Activated CD4-positive, alpha-beta T cell treated with anti-CD3 and anti-CD28 coated beads for 24 hours (primary cell): Measurements from ENCODE around the gene ST6GALNAC2.

ENCODE experiments used
- DNase-seq, 2 donors: peaks; one replicate each; pipeline ENCODE4 v3.0.0-alpha.2; 2020; ENCODE audit warnings: low read depth in 2 of 2

Gene ST6GALNAC2

DNA sequence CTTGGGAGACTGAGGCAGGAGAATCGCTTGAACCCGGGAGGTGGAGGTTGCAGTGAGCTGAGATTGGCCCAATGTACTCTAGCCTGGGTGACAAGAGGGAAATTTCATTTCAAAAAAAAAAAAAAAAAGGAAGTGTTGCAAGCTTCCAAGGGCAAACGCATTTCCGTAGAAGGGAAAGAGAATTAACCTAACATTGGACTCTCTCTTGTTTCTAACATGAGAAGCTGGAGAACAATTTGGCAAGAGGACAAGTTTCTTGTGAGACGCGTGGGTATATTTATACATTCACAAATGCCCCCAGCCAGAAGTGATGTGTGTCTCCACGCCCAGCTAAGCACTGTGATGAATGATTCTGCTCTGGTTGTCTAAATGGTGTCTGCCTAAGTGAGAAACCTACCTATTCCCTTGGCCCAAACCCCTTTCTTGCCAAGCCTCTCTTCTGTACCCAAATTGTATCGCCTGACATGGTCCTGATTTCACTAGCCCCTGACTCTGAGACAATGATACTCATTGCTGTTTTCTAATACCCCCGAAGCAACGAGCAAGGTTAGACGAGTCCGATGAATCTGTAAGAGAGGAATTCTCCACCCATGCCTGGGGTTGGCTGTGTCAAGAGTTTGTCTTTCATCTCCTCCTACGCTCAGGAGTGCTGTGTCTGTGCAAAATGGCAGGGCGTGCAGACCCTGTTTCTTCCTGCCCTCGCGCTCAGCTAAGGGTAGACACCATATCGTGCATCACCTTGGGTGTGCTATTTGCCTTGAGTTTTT lies 14.2 kb upstream of the ST6GALNAC2 start:
- DNase-seq = no peak

- no peak for DNase-seq
These were observed 12.4 kb upstream of the ST6GALNAC2 start for GRCh38 chr17:76598004-76598439.

- DNase-seq = no peak
These were observed 11.7 kb upstream of the ST6GALNAC2 start for GRCh38 chr17:76597156-76598003.

DNA sequence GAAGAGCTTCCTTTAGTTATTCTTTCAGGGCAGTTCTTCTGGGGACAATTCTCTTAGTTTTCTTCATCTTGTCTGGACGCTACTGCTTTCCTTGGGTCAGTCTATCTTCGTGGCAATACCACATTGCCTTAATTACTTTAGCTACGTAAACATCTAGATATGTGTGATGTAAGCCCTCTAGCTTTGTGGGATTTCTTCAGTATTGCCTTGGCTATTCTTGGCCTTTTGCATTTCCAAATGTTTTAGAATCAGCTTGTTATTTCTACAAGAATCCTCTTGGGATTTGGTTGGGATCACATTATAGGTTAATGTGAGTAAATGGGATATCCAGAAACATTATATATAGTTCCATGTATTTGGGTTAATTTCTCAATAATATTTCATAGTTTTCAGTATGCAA lies 9.0 kb upstream of the ST6GALNAC2 start:
- no peak for DNase-seq

GRCh38 chr17:76593959-76594358 lies 8.3 kb upstream of the ST6GALNAC2 start:
- no peak for DNase-seq

DNA sequence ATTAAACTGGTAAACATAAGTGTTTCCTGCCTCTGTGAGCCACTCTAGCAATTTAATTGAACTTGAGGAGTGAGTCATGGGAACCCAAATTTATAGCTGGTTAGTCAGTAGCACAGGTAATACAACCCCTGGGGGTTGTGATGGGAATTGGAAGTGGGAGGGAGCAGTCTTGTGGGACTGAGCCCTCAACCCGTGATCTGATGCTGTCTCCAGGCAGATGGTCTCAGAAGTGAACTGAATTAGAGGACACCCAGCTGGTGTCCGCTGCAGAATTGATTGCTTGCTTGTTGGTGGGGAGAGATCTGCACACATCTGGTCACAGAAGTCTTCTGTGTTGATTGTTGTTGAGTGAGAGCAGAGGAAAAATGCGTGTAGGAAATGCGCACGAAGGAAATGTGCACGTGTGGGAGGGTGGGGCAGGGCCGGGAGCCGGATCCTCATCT lies 7.7 kb upstream of the ST6GALNAC2 start:
- DNase-seq = no peak

DNA sequence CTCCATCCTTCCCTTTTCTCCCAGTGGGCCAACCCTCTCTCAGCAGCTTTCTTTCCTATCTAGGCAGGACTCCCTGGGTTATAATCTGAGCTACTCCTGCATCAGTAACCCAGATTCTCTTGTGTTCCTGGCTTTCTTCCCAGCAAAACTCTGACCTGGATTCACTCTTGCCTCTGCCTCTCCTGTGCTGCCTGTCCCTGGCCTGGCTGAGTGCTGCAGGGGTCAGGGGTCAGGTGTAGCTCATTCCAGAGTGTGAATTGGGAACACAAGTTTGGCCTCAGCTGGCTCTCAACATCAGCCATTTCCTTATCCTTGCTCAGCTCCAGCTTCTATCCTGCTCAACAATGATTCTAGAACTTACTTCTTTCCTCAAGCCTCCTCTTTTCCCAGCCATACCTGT lies 2.5 kb upstream of the ST6GALNAC2 start:
- no peak for DNase-seq

DNA sequence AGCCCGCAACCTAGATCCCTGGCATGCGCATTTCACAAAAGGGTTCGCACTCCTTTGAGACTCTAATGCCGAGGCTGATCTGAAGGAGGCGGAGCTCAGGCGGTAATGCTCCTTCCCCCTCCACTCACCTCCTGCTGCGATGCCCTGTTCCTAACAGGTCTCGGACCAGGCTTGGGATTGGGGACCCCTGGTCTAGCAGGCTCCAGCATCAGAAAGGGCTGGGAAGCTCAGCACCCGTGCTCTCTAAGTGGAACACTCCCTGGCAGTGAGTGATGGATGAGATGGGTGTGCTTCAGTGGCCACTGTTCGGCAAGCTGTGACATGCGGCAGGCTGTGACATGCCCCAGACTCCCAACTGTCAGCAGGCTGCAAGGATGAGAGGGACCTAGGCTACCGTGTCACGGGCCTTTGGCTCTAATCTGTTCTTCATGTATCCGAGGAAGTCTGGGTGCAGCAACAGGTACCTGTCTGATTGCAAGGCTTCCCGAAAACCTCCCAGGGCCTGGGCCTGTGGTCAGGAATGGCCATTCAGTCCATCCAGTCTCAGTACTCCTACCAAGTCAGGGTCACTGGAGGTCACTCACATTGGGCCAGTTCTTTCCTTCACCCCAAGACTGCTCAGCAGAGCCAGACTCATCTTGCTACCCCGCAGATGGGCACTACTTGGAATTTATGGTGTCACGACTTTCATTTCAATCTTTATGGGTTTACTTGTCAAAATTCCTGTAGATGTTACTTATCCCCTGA lies 1.3 kb upstream of the ST6GALNAC2 start:
- DNase-seq = no peak

- DNase-seq = no peak
These were observed 519 bp downstream of the ST6GALNAC2 start for GRCh38 chr17:76585033-76585648.

GRCh38 chr17:76584427-76585032 lies 1.1 kb downstream of the ST6GALNAC2 start:
- DNase-seq = no peak

- DNase-seq = no peak
These were observed 3.0 kb downstream of the ST6GALNAC2 start for GRCh38 chr17:76582660-76583059.

DNA sequence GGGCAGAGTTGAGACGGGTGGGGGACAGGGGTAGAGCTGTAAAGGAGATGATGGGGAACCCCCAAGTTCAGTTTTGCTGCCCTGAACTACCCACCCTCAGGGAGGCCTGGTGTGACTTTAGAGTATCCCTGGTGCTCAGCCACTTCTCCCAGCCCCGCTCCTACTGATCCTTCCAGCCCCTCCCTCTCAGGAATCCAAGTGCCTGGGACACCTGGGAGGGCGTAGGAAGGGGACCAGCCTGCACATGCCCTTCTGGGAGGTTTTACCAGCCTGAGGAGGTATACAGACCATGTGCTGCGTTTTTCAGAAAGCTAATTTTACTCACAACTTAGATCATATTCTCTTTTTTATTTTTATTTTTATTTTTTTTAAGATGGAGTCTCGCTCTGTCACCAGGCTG lies 4.1 kb downstream of the ST6GALNAC2 start:
- DNase-seq = no peak

DNA sequence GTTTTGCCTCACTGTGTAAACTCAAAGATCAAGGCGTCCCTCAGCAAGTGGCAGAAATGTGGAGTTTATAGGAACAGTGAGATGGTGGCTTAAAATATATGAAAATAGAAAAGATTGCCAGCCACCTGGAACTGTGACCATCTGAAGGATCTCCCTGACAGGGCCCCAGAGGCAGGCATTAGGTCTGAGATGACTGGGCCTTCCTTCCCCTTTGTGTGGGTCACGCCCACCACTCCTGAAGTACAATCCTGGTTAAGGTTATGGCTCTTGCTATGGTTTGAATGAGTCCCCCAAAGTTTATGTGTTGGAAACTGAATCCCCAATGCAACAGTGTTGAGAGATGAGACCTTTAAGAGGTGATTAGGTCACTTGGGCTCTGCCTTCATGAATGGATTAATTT lies 6.4 kb downstream of the ST6GALNAC2 start:
- no peak for DNase-seq

GRCh38 chr17:76578376-76578775 lies 7.3 kb downstream of the ST6GALNAC2 start:
- DNase-seq = no peak

GRCh38 chr17:76577876-76578275 lies 7.8 kb downstream of the ST6GALNAC2 start:
- no peak for DNase-seq

DNA sequence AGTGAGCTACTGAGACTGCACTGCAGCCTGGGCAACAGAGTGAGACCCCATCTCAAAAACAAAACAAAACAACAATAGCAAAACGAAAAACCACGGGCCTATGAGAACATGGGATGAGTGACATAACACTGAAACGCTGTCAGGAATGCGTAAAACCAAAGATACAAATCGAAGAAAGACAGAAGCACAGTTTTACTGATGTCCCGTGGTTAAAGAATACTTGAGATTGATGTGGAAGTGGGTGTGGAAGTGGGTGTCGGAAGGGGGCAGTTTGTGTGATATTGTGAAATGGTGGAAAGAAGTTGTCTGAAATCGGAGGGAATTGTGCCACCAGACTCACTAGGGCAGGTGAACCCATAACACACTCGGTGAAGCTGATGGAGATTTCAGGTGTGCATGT lies 9.5 kb downstream of the ST6GALNAC2 start:
- no peak for DNase-seq

DNA sequence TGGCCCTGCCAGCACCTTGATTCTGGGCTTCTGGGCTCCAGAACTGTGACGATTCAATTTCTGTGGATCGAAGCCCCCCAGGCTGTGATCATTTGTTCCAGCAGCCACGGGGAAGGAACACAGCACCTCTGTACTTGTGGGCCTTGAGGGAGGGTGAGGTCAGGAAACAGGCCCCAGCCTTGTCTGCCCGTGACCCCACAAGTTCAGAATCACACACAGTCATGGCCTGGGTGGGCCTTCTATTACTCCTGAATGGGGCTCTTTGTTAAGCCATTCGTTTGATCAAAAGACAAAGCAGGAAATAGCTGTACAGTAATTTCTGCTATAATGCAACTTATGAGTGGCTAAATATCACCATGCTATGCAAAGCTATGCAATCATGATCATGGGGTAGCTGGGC lies 10.1 kb downstream of the ST6GALNAC2 start:
- no peak for DNase-seq

DNA sequence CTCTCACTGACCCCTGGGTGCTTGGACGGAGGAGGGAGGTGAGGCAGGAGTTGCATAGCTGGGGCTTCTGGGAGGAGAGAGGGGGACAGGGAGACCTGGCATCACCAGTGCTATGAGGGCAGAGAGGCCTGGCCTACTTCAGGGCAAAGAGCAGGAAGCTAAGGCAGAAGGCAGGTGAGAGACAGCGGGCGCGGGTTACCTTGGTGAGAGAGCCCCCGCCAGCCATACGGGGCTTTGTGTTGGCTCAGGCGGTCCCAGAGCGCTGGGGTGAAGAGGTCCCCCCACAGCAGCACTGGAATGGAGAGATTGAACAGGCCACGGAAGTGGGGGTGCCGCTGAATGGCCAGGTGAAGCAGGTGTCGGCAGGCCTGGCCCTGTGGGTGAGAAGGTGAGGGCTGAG lies 11.5 kb downstream of the ST6GALNAC2 start:
- DNase-seq = no peak

DNA sequence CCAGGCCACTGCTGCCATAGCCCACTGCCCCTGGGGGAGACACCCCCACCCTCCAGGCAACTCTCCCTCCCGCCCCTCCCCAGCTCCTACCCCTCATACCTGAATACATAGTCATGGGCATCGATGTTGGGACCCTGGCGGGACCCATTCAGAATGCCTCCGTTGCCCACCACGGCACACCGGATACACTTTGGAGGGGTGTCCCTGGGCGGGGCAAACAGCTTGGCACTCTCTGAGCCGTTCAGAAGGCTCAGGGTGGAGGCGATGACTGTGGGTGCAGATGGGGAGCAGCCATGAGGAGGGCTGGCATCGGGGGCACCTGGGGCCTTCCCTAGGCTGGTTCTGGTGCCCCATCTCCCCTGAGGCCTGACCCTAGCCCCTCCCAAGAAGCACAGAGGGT lies 12.6 kb downstream of the ST6GALNAC2 start:
- no peak for DNase-seq

DNA sequence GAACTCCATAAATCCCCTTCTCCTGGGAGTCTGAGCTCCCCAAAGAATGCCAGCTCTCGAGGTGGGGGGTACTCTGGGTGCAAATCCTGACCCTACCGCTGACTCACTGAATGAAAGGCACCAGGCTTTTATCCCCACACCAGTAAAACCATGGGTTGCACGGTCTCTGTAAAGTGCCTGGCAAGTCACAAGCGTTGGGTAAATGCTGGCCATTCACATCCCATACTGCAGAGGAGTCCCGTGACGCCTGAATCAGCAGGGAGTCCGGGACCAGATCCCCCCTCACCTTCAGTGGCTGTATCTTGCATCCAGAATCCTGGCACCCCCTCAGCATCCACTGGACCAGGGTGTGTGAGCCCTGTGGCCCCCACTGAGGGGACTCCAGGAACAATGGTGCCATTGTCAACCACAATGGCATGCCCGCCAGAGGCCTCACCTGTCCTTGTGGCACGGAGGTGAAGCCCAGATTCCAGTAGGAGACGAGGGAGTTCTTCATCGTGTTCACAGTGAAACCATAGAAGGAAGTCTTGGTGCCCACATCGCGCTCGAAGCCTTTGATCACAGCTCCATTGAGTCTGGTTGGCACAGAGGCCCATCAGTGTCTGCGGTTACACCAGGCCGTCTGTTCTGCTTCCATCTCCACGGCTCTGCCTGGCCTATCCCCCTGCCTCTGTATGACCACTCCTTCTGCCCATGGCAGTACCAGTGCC lies 13.3 kb downstream of the ST6GALNAC2 start:
- DNase-seq = no peak
